Osteoblast (primary cell): Measurements from ENCODE around the gene MANEAL. TPM values are rescaled to one million over a fixed set of nuclear protein-coding genes. Genes with fewer than 3 reads are reported as not detected.

ENCODE experiments used
- DNase-seq: peaks from one replicate; pipeline ENCODE4 v3.0.0; 2011; ENCODE audit warnings: low spot score, mixed read lengths; ENCODE audit not compliant: insufficient read length; ENCODE audit errors: missing footprints
- H2AFZ ChIP-seq: 2 replicates; pipeline ENCODE4 v1.6.0; 2011; ENCODE audit warnings: mild to moderate bottlenecking, low read length
- H3K27ac ChIP-seq: 2 replicates; pipeline ENCODE4 v1.5.1; 2011; ENCODE audit warnings: mild to moderate bottlenecking, low read depth, low read length, moderate library complexity
- H3K27me3 ChIP-seq: 2 replicates; pipeline ENCODE4 v1.6.0; 2012; ENCODE audit warnings: mild to moderate bottlenecking, control low read depth, inconsistent platforms, low read length, moderate library complexity; ENCODE audit not compliant: insufficient read depth
- H3K36me3 ChIP-seq: 2 replicates; pipeline ENCODE4 v1.5.1; 2011; ENCODE audit warnings: mild to moderate bottlenecking, low read length, control low read depth, moderate library complexity; ENCODE audit not compliant: insufficient read depth
- H3K4me1 ChIP-seq: 2 replicates; pipeline ENCODE4 v1.5.1; 2011; ENCODE audit warnings: mild to moderate bottlenecking, low read length, control low read depth, moderate library complexity; ENCODE audit not compliant: insufficient read depth
- H3K4me2 ChIP-seq: 2 replicates; pipeline ENCODE4 v1.6.0; 2011; ENCODE audit warnings: mild to moderate bottlenecking, low read length; ENCODE audit not compliant: insufficient read depth
- H3K4me3 ChIP-seq: fragments of 200-600 bp; sonication (generic); 3 replicates; pipeline ENCODE4 v1.5.1; 2012; ENCODE audit warnings: mild to moderate bottlenecking, low read length, inconsistent platforms; ENCODE audit not compliant: insufficient read depth
- H3K79me2 ChIP-seq: 2 replicates; pipeline ENCODE4 v1.6.0; 2012; ENCODE audit warnings: mild to moderate bottlenecking, low read length, control low read depth, inconsistent platforms; ENCODE audit not compliant: insufficient read depth
- H3K9me3 ChIP-seq: 2 replicates; pipeline ENCODE4 v1.5.1; 2011; ENCODE audit warnings: low read depth, low read length, control low read depth
- H4K20me1 ChIP-seq: 2 replicates; pipeline ENCODE4 v1.6.0; 2012; ENCODE audit warnings: mild to moderate bottlenecking, low read length, control low read depth; ENCODE audit not compliant: insufficient read depth
- CTCF ChIP-seq: IDR thresholded peaks from 2 replicates; pipeline ENCODE4 v1.5.1; 2011; ENCODE audit warnings: mild to moderate bottlenecking, low read depth, low read length, moderate library complexity; ENCODE audit errors: extremely low read depth
- total RNA-seq: library from RNA; depleted of rRNA; stranded (reverse); fragments of >200 nt; gene quantifications from 2 replicates; pipeline ENCODE4 v1.2.3, GENCODE V29; 2012

Gene MANEAL
- total RNA-seq = 0.29 and 0.36 TPM in 2 replicates

- no peaks in the 10 kb centered on the region for H3K4me1 ChIP-seq
- H3K4me3 ChIP-seq = peak within 1 kb of the TSS; percentile 62
- H3K4me2 ChIP-seq = peak within 1 kb of the TSS; percentile 76
- H4K20me1 ChIP-seq = peaks cover 8% of the 10 kb centered on the region
- H2AFZ ChIP-seq = no peak within 1 kb of the TSS
- peak; percentile 96 for DNase-seq
- H3K36me3 ChIP-seq = no peaks in the 10 kb centered on the region
- H3K27me3 ChIP-seq = peaks cover 22% of the 10 kb centered on the region
- H3K9me3 ChIP-seq = no peaks in the 10 kb centered on the region
- H3K27ac ChIP-seq = no peak within 1 kb of the TSS
- no peak for TF ChIP-seq CTCF
- H3K79me2 ChIP-seq = no peaks in the 10 kb centered on the region
These were observed at the start of gene MANEAL for GRCh38 chr1:37793773-37794371. TSS of gene MANEAL (plus strand) at chr1:37793847. CDS start at chr1:37794183, 336 bp downstream.

- H3K79me2 ChIP-seq = no peaks in the 10 kb centered on the region
- H3K9me3 ChIP-seq = peaks cover 4% of the 10 kb centered on the region
These were observed 46.8 kb upstream of the MANEAL start for GRCh38 chr1:37746806-37747205.

GRCh38 chr1:37748565-37748964 lies 45.1 kb upstream of the MANEAL start:
- H3K9me3 ChIP-seq = peaks cover 4% of the 10 kb centered on the region
- no peaks in the 10 kb centered on the region for H3K79me2 ChIP-seq
- no peak overlapping the region for H3K4me3 ChIP-seq
- DNase-seq = no peak
- no peak overlapping the region for H3K4me2 ChIP-seq
- H3K4me1 ChIP-seq = no peaks in the 10 kb centered on the region
- H3K27ac ChIP-seq = no peak overlapping the region
- H2AFZ ChIP-seq = no peak overlapping the region
- TF ChIP-seq CTCF = no peak
- H3K27me3 ChIP-seq = peaks cover 16% of the 10 kb centered on the region
- H4K20me1 ChIP-seq = no peaks in the 10 kb centered on the region
- no peaks in the 10 kb centered on the region for H3K36me3 ChIP-seq

More at GRCh38 chr1:37746806-37747205, 46.8 kb upstream of the MANEAL start:
- no peak overlapping the region for H3K4me3 ChIP-seq
- TF ChIP-seq CTCF = no peak
- H4K20me1 ChIP-seq = peaks cover under 1% of the 10 kb centered on the region
- H3K27me3 ChIP-seq = peaks cover 9% of the 10 kb centered on the region
- H2AFZ ChIP-seq = no peak overlapping the region
- H3K4me1 ChIP-seq = no peaks in the 10 kb centered on the region
- no peaks in the 10 kb centered on the region for H3K36me3 ChIP-seq
- H3K27ac ChIP-seq = no peak overlapping the region
- H3K4me2 ChIP-seq = no peak overlapping the region
- DNase-seq = no peak

- H3K4me3 ChIP-seq = no peak overlapping the region
- no peak overlapping the region for H2AFZ ChIP-seq
- no peak for DNase-seq
- H3K36me3 ChIP-seq = no peaks in the 10 kb centered on the region
- no peaks in the 10 kb centered on the region for H3K79me2 ChIP-seq
- H3K4me1 ChIP-seq = no peaks in the 10 kb centered on the region
- peaks cover under 1% of the 10 kb centered on the region for H3K9me3 ChIP-seq
- no peak overlapping the region for H3K27ac ChIP-seq
- no peak for TF ChIP-seq CTCF
- no peaks in the 10 kb centered on the region for H4K20me1 ChIP-seq
- H3K27me3 ChIP-seq = peaks cover 41% of the 10 kb centered on the region
- H3K4me2 ChIP-seq = no peak overlapping the region
These were observed 41.4 kb upstream of the MANEAL start for GRCh38 chr1:37752213-37752582.
